Right lobe of liver (tissue), 4 donors: Measurements from ENCODE around the gene PPP1R12B.
"Not testable (repeated sequence)": the region's sequence is repeated elsewhere in the genome, so short reads cannot be mapped to it uniquely, and the experiment has no call there.

Experiments
- POLR2A ChIP-seq: fragments of 450-650 bp; IDR thresholded peaks from one replicate; pipeline ENCODE4 v1.6.1; 2017; ENCODE audit warnings: antibody characterized with exemption, mild to moderate bottlenecking
- TF ChIP-seq, protein P1 (sequence below), 4 donors: fragments of 200-600 bp in 3 of 4; fragments of 450-650 bp in 1 of 4; IDR thresholded peaks; one replicate each; pipeline versions ENCODE4 v1.5.1 to v1.8.0; 2016 to 2022; ENCODE audit warnings: antibody characterized with exemption in 4 of 4, mild to moderate bottlenecking in 2 of 4
- donor health status: DM: no; HTN: no; CAD: no.
- donor health status: DM: no; HTN: no; CAD: no.
- donor health status: DM: no; HTN: yes; CAD: no.

DNA sequence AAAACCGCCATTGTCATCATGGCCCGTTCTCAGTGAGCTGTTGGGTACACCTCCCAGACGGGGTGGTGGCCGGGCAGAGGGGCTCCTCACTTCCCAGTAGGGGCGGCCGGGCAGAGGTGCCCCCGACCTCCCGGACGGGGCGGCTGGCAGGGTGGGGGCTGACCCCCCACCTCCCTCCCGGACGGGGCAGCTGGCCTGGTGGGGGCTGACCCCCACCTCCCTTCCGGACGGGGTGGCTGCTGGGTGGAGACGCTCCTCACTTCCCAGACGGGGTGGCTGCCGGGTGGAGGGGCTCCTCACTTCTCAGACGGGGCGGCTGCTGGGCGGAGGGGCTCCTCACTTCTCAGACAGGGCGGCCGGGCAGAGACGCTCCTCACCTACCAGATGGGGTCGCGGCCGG lies 103.1 kb downstream of the PPP1R12B start:
- TF ChIP-seq, protein P1, sequence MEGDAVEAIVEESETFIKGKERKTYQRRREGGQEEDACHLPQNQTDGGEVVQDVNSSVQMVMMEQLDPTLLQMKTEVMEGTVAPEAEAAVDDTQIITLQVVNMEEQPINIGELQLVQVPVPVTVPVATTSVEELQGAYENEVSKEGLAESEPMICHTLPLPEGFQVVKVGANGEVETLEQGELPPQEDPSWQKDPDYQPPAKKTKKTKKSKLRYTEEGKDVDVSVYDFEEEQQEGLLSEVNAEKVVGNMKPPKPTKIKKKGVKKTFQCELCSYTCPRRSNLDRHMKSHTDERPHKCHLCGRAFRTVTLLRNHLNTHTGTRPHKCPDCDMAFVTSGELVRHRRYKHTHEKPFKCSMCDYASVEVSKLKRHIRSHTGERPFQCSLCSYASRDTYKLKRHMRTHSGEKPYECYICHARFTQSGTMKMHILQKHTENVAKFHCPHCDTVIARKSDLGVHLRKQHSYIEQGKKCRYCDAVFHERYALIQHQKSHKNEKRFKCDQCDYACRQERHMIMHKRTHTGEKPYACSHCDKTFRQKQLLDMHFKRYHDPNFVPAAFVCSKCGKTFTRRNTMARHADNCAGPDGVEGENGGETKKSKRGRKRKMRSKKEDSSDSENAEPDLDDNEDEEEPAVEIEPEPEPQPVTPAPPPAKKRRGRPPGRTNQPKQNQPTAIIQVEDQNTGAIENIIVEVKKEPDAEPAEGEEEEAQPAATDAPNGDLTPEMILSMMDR (IDR thresholded peaks at IDR 0.05) = not testable (repeated sequence)
- TF ChIP-seq POLR2A = not testable (repeated sequence)
